Breast epithelium (tissue), 3 donors: Measurements from ENCODE around the gene TPRN.
A peak's percentile ranks its signal among the peaks of the same experiment; 100 is the strongest.

Source experiments
- POLR2A ChIP-seq: fragments of 450-650 bp; IDR thresholded peaks from one replicate; pipeline ENCODE4 v1.6.1; 2016; ENCODE audit warnings: antibody characterized with exemption, mild to moderate bottlenecking, moderate library complexity
- POLR2AphosphoS5 ChIP-seq, 3 donors: sonication (generic); formaldehyde crosslinking; IDR thresholded peaks; one replicate each; pipeline ENCODE4 v1.6.1; 2017; ENCODE audit warnings: antibody characterized with exemption in 3 of 3
- TF ChIP-seq, protein P1 (sequence below), 3 donors: fragments of 450-650 bp; IDR thresholded peaks; one replicate each; pipeline ENCODE4 v1.5.1; 2016 to 2017; ENCODE audit warnings: antibody characterized with exemption in 3 of 3, mild to moderate bottlenecking in 3 of 3, moderate library complexity in 3 of 3

DNA sequence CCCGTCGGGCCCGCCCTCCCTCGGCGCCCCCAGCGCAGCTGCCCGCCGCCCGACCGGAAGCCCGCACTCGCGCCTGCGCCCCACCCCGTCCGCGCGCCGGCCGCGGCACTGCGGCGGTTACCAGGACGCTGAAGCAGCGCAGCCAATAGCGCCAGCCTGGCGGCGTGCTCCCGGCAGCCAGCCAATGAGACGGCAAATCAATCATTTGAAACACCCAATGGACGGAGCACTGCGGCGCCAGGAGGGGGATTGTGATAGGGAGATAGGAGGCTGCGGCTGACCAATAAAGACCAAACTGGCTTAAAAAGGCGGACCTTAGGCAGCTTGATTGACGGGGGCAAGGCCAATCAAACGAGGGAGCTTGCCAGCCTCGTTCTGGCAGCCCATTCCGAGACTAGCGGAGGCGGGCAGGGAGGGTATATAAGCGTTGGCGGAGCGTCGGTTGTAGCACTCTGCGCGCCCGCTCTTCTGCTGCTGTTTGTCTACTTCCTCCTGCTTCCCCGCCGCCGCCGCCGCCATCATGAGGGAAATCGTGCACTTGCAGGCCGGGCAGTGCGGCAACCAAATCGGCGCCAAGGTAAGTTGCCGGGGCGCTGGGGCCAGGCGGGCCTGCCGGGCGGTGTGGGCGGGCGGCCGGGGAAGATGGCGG, 40.4 kb upstream of the TPRN start, which contains the start of gene TUBB4B:
- TF ChIP-seq, protein P1, sequence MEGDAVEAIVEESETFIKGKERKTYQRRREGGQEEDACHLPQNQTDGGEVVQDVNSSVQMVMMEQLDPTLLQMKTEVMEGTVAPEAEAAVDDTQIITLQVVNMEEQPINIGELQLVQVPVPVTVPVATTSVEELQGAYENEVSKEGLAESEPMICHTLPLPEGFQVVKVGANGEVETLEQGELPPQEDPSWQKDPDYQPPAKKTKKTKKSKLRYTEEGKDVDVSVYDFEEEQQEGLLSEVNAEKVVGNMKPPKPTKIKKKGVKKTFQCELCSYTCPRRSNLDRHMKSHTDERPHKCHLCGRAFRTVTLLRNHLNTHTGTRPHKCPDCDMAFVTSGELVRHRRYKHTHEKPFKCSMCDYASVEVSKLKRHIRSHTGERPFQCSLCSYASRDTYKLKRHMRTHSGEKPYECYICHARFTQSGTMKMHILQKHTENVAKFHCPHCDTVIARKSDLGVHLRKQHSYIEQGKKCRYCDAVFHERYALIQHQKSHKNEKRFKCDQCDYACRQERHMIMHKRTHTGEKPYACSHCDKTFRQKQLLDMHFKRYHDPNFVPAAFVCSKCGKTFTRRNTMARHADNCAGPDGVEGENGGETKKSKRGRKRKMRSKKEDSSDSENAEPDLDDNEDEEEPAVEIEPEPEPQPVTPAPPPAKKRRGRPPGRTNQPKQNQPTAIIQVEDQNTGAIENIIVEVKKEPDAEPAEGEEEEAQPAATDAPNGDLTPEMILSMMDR (IDR thresholded peaks at IDR 0.05): peak; percentile 3 to 31 (median 10)
- peak; percentile 99 for TF ChIP-seq POLR2A
- peak; percentile 100 for TF ChIP-seq POLR2AphosphoS5 (IDR thresholded peaks at IDR 0.05)
